RCC 7860 (cell line): ENCODE data around the gene SLC9C1.

Source experiments
- DNase-seq: peaks from one replicate; pipeline ENCODE4 v3.0.0-alpha.2; 2015; ENCODE audit warnings: low spot score
- FAIRE-seq: peaks from 2 replicates; lab custom pipeline; 2012; peaks lifted over from hg19 to GRCh38; lab: Jason Lieb, UNC

The SLC9C1 gene

DNA sequence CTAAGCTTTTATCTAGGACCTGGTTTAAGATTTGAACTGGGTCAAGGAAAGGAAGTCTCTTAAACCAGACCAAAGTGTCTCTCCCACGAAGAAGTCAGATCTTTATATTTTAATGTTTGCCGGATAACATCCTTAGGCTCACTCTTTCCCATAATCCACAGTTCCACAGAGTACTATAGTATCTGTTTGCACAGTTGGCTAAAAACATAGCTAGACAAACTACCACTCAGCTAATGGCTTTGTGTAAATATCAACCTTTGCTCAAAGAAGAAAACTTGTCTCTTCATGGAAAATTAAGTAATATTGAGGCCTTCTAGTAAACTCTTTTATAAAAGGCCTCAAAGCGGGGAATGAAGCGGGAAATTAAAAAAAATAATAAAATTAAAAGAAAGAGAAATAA, 13.5 kb upstream of the SLC9C1 start:
- DNase-seq (no peak), FAIRE-seq (no peak)

DNA sequence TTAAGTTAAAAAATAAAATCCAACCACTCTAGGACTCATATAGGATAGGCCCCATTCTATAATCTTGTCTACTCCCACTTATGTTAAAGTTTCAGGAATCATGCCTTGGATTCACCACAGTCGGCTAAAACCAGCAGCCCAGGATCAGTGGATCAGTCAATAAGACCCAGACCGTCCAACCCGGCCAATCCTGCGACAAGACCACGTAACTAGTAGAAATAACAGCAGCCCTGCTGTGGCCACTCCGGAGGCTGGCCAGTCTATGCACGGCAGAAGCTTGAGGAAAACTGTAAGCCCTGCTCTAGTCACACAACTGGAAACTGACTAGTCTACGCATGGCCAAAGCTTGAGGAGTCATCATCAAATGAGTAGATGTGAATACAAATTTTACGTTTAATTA, 12.8 kb upstream of the SLC9C1 start:
- no peak for DNase-seq
- no peak for FAIRE-seq

DNA sequence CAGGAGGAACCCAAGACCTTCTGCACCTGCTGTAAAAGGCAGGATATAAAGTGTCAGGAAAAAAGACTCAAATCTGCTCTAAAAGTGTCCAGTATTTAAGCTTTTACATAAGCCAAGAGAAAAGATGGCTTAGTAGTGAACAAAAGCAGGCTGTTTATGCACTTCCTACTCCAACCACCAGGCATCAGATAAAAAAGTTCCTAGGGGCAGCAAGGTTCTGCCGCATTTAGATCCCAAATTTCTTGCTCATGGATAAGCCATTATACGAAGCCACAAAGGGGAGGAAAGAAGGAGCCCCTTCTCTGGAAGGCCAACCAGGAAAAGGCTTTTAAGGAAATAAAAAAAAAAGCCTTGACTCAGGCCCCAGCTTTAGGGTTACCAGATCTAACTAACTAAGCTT, 10.6 kb upstream of the SLC9C1 start:
- FAIRE-seq (no peak), DNase-seq (no peak)

DNA sequence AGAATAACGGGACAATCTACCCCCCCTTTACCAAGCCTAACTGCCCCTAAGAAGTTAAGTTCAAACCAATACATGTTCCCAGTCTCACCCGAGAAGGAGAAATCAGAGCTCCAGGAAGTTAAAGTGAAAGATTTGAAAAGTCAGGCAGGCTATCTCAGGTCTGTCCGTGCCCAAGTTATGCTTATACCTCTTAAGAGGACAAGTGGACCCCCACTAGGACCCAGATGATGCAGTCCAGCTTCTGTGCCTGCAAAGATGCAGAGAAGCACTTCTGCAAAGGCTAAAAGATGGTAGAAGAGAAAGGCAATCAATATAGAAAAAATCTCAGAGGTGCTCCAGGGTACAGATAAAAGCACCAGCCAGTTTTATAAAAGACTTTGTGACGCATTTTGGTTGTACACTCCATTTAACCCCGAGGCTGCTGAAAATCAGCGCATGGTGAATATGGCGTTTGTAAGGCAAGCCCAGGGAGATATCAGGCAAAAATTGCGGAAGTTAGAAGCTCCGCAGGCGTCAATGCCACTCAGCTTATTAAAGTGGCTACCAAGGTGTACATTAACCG, 9.8 kb upstream of the SLC9C1 start:
- DNase-seq = no peak

DNA sequence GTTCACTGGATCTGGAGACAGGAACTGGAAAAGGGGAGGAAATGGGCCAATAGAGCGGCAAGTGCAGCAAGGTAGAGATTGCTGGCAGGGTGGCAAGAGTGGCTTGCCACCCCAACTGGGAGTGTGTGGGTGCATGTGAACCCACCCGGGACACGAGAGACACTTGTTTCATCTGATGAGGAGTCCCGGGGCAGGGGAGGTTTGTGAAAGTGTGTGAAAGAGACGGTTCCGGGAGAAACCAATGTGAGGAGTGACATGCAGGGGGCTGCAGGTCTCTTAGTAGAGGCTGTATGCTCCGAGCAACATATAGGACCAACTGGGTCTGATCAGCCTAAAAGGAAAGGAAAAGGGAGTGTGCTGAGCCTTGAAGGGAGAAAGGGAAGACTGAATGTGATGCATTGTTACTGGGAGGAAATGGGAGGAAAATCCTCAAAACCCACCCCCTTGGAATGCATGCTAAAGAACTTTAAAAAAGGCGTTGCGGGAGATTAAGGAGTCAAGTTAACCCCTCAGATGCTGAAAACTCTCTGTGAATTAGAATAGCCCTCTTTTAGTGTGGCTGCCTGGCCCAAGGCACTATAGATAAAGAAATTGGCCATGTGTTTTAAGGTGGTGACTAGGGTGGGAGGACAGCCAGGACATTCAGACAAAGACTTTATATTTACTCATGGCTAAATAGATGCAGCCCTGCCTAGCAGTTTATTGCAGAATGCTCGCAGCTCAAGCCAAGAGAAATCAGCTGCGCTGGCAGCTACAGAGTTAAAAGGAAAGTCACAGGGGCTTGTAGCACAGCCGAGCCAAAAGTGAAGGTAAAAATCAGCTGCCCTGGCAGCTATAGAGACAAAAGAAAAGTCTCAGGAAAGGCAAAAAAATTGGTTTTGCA, 9.1 kb upstream of the SLC9C1 start:
- DNase-seq = no peak
- no peak for FAIRE-seq

More for the DNA sequence above, 9.8 kb upstream of the SLC9C1 start:
- FAIRE-seq = no peak

DNA sequence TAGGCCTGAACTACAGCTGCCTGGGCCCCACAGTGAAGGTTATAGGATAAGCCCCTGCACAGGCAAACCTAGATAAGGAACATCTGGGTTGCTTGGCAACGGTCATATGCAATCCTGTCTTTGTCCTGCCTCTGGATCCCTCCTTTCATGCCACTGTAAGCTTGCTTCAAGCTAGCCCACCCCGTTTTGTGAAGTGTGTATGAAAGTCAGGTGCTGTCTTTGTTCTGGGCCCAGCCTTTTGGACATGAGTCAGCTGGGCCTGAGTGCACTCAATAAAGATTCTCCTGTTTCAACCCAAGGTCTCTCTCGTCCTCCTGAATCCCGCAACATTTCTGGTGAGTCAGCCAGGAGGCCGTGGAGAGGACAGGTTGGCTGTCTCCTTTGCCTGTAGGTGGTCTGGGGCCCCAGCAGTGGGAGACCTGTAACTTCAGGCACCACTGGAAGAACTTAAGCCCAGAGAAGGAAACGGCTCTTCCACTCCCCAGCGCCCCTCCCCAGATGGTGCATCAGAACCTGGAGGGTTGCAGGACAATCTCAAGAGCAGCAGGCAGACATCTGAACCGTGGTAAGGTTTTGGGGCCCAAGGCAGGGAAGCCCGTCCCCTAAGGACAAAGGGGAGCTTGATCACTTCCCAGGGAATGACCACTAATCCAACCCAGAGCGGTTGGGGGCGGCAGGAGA, 8.3 kb upstream of the SLC9C1 start:
- DNase-seq (no peak), FAIRE-seq (no peak)

DNA sequence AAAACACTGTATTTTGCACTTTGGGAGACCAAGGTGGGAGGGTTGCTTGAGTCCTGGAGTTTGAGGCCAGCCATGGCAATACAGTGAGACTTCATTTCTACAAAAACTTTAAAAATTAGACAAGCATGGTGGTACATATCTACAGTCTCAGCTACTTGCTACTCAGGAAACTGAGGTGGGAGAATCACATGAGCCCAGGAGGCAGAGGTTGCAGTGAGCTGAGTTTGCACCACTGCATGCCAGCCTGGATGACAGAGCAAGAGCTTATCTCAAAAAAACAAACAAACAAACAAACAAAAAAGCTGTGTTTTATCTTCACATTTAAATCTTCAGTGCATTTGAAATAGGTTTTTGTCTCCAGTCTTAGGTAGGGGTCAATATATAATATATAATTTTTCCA, 4.8 kb upstream of the SLC9C1 start:
- FAIRE-seq (no peak), DNase-seq (no peak)

DNA sequence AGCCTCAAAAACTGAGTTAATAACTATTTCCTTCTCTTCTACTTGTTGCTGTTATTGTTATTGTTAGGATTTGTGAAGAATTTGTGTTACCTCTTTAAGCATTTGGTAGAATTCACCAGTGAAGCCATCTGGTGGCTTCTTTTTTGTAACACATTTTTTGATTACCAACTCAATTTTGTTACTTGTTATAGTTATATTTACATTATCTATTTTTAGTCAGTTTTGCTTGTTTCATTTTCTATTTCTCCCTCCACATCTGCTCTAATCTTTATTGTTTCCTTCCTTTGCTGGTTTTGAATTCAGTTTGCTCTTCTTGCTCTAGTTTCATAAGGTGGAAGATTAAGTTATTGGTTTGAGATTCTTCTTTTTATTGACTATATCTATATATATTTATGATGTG, 3.7 kb upstream of the SLC9C1 start:
- DNase-seq (no peak), FAIRE-seq (no peak)

DNA sequence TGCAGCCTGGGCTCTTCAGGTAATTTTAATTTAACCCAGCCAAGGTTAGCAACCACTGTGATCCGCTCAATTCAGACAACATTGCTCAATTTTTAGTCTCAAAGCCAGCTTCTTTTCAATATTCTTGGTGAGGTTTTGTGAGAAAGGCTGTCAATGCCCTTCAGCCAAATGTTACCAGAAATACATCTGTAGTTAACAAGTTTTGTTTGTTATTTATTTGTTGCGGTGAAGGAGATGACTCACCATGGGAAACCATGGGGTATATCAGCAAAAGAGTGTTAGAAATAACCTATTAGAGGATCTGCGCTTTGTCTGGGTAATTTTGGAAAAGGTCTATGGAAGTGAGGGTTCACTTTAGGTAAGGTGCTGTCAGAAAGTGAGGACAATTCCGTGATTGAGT, 5.0 kb downstream of the SLC9C1 start:
- FAIRE-seq (no peak), DNase-seq (no peak)

DNA sequence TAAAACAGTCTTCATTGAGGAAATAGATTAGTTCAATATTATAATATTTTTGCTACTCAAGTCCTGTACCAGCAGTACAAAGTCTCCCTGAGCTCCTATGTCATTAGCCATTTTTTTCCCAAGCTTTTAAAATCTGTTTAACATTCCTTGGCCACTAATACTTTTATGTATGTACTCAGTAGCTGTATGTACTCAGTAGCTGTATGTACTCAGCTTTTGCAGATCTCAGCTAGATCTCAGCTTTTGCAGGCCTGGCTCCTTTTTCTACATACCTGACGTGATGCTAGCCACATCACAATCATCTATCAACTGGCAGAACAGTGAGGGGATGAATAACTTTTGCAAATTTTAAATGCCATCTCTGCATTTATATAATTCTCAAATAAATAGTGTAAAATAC, 13.8 kb downstream of the SLC9C1 start:
- no peak for FAIRE-seq
- no peak for DNase-seq

DNA sequence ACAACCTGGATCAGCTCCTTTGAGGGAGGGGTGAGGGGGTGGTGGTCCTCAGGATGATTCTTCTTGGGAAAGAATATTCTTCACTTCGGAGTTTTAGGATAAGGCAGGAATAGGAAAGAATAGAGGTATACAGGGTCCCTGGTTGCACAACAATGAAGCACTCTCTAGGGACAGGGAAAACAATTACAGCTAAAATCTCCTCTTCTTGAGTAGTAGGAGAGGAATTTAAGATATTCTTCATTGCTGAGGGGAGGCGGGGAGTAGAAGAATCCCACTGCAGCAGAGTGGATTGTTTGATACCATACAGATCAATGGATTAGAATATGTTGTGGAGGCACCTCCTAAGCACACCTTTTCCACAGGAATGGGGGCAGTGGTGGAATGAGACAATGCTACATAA, 20.5 kb downstream of the SLC9C1 start:
- no peak for DNase-seq
- FAIRE-seq = no peak

DNA sequence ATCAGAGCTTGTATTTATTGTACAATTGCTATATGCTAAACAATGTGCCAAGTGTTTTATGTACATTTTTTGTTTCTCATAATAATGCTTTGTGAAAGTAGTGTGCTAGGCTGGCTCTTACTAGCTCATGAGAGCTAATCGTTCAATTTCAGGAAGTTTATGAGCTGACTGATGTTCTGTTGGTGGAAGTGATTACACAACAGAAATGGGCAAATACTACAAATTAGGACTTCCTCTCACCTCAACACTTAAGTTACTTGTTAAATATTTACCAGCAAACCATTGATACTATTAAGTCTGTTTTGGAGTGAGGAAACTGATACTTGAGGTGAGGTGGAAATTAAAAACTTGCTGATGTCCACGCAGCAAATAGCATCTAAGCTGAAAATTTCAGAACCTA, 32.3 kb downstream of the SLC9C1 start:
- FAIRE-seq = no peak
- no peak for DNase-seq

DNA sequence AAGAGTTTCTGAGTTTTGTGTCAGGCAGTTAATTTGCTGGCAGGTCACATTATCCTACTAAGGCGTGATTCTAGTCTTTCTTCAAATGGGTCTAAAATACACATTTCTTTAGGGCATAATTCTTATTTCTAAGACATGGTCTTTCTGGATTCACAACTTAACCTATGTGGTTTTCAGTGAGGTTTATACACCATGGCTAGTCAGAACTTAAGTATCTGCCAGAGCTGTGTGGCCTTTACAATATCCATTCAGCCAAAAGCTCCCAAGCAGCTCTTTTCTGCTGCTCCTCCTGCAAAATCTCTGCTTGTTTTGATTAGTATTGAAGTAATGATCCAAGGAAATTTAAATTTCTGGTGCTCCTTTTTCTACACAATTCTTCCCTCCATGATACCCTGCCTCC, 33.5 kb downstream of the SLC9C1 start:
- DNase-seq (no peak), FAIRE-seq (no peak)

DNA sequence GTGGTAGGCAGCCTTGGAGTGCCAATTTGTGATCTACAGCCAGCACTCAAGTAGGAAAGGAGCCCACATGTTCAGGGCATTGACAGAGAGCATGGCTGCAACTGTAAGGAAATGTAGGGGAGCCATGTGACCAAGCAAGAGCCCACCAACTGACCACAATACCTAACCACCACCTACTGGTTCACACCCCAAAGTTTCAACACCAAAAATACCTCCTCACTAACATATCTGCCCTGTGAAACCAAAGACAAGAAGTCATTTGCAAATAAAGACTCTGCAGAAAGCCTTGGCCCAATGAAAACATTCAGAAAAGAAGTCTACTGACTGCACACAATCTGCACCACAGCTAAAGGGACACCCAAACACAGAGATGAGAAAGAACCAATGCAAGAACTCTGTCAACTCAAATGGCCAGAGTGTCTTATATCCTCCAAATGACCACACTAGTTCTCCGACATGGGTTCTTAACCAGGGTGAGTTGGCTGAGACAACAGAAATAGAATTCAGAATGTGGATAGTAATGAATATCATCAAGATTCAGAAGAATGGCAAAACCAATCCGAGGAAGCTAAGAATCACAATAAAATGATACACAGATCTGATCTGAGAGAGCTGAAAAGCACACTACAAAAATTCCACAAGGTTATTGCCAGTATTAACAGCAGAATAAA, 40.6 kb downstream of the SLC9C1 start:
- FAIRE-seq (no peak), DNase-seq (no peak)

DNA sequence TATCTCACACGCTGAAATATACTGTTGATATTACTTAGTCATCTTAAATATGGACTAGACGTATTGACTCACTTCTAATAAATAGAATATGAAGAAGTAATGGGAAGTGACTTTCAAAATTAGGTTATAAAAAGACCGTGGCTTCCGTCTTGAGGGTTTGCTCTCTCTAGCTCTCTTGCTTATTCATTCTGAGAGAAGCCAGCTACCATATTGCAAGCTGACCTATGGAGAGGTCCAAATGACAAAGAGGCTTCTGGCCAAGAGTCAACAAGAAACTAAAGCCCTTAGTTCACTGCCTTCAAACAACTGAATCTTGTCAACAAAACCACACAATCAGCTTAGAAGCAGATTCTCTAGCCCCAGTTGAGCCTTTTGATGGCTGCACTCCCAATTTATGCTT, 46.1 kb downstream of the SLC9C1 start:
- no peak for FAIRE-seq

DNA sequence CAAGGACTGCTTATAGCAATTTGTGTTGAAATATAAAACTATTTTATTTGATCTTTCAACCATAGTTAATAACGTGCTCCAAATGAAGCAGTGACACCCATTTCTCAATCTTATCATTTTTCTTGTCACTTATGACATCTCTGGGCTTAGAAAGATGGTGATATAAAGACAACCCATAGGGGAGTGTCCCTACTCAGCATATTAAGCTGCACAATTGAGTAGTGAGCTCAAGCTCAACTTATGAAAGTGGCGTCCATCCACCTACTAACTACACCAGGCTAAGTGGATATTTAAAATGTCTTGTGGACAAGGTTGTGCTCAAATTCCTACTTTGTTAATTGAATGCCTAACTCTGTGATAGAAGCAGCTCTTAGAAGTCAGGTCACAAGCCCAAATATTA, 46.7 kb downstream of the SLC9C1 start:
- DNase-seq (no peak), FAIRE-seq (no peak)

More for the DNA sequence above, 46.1 kb downstream of the SLC9C1 start:
- no peak for DNase-seq

DNA sequence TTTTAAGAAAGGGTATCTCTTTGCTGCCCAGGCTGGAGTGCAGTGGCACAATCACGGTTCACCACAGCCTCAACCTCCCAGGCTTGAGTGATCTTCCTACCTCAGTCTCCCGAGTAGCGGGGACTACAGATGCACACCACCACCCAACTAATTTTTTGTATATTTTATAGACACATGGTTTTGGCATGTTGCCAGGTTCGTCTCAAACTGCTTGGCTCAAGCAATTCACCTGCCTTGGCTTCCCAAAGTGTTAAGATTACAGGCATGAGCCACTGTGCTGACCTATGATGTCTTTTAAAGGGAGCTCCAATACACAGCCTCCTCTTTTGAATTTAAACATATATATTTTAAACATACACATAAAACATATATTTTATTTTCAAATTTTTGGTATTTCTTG, 60.9 kb downstream of the SLC9C1 start:
- FAIRE-seq = no peak

DNA sequence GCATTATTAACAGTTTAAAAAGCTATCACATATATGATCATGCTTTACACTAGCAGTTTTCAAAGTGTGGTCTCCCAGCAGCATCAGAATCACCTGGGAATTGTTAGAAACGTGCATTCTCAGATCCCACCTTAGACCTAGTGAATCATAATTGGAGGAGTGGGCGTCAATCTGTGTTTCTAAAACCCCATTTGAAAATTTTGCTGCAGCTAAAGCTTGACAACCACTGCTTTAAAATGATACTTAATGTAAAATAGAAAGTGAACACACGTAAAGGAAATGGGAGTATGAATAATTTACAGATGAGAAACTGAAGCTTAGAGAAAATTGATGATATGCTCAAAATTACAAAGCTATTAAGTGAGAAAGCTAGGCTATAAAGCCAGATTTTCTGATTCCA, 62.3 kb downstream of the SLC9C1 start:
- FAIRE-seq (no peak), DNase-seq (no peak)

More for the DNA sequence above, 60.9 kb downstream of the SLC9C1 start:
- DNase-seq = no peak

DNA sequence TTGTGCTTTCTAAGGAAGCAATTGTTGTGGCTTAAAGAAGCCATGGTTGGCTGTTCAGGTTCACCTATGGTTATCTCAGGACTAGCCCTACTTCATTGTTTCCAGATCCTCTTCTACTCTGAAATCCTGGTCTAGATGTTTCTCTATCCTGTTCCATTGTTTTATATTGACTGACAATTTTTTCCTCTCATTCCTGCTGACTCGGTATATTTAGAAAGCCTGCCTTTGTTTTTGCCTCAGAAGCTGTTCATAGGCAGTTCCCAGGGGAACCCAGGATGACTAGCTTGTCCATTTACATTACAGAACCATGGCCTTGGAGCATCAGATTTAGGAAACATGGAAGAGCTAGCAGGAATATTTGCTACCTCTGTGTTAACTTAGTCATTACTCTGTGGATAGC, 64.0 kb downstream of the SLC9C1 start:
- FAIRE-seq (no peak), DNase-seq (no peak)

DNA sequence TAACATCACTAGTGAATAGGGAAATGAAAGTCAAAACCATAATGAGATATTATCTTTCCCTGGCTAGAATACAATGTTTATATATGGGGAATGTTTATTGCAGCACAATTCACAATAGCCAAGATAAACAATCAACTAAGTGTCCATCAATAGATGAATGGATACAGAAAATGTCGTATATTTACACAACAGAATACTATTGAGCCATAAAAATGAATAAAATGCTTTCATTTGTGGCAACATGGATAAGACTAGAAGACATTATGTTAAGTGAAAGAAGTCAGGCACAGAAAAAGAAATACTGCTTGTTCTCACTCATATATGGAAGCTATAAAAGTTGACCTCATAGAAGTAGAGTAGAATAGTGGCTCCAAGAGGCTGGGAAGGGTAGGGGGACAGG, 65.2 kb downstream of the SLC9C1 start:
- DNase-seq (no peak), FAIRE-seq (no peak)

DNA sequence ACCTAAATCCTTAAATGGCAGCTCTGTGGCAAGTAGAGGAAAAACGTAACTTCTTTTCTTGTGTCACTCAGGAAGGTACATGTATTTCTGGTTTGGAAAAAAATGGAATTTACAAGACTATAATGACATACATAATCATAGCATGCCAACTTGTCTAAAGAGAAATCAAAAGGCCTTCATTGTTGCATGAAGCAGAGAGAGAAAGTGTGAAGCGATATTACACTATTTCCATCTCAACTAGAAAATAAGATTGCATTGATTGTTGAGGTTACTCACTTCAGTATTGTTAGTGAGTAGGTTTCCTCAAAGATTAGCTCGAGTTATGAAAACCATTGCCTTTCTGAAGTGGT, 93.7 kb downstream of the SLC9C1 start:
- DNase-seq (no peak), FAIRE-seq (no peak)
